GM20431 (cell line): Measurements from ENCODE around the gene LINGO4.

Source experiments
- in situ Hi-C: fragments of 300-500 bp; cut with MseI, MboI; formaldehyde crosslinking; loops from one replicate; pipeline ENCODE4 v1.15.0; 2020; ENCODE audit warnings: low sequenced_read_pairs; ENCODE audit not compliant: unreplicated experiment

LINGO4 gene

DNA sequence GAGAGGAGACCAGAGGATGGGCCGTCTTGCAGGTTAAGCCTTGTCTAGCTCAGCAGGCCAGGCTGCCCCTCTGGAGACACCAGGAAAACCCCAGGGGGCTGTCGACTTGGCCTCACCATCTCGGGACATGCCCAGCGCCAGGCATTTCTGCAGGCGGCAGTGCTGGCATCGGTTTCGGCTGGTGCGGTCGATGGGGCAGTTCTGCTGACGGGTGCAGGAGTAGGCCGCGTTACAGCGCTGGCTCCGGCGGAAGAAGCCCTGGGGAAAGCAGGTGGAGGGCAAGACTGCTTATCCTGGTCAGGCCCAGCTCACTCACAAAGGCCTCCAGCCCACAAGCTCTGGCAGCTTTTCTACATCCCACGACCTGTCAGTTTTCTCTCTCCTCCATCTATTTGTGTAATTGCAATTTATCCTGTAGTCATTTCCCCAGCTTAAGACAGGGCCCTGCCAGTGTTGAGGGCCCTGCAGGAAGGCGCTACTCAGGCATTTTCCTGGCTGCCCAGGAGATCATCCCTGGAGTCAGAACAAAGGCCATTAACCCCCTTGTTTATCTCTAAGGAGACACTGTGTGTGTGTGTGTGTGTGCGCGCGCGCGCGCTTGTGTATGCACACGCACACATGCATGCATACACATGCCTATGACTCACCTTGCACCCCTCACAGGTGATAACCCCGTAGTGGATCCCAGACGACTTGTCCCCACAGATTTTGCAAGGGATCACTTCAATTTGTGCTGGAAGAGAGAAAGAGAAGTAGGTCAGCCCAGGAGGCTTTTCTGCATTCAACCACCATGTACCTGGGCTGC lies 11.5 kb upstream of the LINGO4 start:
- in situ Hi-C loops = no loop called here

DNA sequence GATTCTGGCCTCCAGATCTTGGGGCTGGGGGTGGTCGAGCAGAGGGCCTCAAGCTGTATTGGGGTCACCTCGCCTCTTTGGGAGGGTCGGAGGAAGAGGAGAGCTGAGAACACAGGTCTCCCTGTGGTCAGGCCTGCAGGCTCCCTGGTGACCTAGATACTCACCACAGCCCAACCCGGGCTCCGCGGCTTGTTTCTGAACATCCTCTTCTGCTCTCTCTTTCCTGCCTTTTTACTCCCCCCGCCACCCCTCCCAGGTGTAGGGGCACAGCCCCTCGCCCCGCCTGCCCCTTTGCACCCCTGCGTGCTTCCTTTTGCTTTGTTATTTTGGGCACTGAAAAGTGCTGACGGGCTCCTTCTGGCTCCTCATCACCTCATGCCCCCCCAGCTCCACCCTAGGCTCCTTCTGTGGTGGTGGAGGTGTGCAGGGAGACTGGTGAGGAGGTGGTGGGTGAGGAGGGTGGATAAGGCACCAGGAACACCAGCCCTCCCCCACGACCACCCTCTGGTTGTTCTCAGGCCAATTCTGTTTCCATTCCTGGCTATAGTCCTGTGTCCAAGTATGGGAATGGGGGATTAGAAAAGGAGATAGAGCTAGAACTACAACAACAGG lies 10.6 kb upstream of the LINGO4 start:
- in situ Hi-C loops = no loop called here

DNA sequence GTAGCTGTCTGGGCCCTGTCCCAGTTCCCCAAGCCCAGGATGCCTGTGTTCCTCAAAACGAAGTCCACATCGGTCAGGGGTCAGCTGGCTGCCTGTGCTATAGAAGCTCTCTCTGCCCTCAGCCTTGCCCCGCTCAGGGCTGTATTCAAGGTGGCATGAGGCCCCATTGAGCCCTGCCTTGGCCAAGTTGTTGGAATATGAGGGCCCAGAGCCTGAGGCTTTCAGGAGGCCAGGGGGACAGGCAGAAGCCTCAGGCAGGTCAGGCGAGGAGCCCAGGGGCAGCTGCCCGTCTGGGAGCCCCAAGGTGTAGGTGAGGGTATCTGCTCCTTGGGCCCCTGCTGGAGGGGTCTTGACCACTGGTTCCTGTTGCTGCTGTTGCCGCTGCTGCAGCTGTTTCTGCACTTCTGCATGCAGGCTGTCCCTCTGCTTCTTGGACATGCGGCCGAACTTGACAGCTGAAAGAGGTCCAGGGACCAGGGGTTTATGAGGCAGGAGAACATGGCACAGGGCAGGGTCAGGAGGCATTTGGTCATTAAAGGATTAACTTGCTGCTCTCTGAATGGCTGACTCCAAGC lies 9.8 kb upstream of the LINGO4 start:
- in situ Hi-C loops = no loop called here

DNA sequence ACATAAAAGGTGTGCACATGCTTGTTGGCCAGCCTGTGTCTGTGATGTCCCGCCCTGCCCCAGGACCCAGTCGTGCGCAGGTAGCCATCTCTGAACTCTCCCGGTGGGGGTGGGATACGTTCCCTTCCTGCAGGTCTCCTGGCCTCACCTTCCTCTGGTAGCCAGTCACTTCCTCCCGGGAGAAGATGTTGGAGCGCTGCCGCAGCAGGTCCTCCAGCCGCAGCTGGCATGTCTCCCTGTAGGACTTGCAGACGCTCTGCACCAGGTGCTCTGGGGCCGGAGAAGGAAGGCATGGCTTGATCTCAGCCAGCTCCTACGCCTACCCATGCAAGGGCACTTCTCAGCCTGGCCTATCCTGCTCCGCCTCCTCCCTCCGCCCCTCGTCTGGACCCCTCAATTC lies 9.2 kb upstream of the LINGO4 start:
- in situ Hi-C loops = no loop called here

DNA sequence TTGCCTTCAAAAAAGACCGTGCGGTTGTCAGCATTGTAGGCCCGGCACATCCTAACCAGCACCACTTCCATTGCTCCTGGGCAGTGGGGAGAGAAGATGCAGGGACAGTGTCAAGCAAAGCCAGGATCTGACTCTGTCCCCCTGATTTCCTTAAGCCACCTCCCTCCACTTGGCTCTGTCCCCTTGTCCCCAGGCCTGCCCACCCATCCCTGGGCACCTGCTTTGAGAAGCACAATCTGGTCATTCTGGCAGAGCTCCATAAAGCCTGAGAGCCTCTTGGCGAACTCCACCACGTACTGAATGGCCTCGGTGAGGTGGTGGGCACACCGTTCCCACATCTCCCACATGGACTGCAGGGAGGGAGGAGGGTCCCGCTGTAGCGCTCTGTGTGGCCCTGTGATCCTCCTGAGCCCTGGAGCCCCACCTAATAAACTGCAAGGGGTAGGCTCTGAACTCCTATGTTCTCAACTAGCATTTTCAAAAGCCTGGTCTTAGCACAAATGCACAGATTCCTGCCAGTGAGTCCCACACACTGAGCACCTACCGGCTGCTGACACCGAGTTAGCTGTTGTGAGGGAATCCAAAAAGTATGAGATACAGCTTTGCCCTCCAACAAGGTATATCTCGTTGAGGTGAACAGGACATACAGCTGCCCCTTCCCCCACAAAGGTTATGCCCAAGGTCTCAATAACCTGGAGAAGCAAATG lies 8.2 kb upstream of the LINGO4 start:
- in situ Hi-C loops = no loop called here

DNA sequence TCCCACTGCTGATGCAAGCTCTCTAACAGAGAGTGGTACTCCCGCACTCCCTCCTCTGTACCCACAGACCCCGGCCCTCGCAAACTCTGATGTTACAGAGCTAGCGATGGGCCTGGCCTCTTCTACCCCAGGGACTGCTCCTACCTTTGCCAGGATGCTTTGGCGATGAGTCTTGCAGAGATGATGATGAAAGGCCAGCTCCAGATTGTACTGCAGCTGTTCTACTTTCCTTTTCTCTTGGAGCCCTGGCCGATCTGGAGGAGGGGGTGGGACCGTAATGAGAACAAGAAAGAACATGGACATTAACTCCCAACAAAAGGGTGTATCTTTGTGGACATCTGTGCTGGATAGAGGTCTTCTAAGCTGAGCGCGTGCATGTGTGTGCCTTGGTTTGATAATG lies 6.0 kb upstream of the LINGO4 start:
- in situ Hi-C loops = no loop called here

DNA sequence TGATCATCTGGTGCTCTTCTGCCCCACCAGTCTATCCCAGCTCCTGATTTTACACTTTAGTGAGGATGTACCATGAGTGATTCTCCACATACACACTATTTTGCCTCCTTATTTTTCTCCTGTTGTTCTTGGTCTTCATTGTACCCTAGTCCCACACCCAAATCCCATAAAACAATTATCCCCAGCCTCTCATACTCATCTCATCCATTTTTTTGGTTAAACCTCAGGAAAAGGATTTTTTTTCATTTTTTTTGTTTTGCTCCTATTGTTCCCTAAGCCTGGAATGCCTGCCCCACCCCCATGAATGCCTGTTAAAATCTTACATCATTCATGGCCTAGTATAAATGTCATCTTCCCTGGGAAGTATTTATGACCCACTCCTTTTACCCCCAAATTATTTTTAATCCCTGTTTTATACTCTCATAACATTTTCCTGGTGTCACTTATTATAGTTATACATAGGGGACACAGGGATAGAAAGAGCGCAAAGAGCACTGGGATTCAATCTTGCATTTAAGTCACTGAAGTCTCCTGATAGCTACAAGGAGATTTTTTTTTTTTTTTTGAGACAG lies 4.9 kb upstream of the LINGO4 start:
- in situ Hi-C loops = no loop called here

DNA sequence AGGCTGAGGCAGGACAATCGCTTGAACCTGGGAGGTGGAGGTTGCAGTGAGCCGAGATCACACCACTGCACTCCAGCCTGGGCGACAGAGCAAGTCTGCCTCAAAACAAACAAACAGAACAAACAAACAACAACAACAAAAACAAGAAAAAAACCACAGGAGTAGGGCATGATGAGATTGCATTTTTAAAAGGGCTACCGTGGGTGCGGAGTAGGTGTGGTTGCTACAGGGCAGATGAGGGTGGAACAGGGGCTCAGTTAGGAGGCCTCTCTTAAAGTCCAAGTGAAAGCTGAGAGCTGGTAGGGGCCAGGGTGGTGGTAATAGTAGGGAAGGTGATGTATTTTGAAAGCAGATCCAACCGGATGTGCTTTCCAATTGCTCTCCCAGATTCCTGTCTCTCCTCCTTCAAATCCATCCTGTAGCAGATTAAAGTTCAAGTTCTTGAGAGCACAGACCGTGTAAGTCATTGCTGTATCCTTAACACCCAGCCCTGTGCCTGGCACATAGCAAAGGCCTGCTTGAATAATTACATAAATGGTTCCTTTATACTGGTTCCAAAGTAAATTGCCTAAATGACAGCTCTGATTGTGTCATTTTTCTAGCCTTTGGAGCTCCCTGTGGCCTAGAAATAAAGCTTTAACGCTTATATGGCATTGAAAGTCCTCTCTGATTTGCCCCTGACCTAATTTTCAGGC lies 4.2 kb upstream of the LINGO4 start:
- in situ Hi-C loops = no loop called here

DNA sequence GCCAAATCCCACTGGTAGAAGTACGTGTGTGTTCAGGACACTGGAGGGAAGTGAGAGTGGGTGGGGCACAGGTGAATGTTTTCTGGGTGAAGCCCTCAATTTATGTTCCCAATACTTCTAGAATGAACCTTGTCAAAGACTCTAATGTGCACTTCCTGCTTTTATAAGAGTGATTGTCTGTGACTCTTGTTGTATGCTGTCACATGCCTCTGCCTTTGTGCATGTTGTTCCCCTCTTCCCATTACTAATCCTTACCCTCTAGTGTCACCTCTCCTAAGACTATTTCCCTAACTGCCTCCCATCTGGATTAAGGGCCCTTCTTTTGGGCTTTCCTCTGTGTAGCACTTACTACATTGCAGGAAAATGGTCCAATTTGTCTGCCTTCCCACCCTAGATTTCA lies 2.5 kb upstream of the LINGO4 start:
- in situ Hi-C loops = no loop called here

DNA sequence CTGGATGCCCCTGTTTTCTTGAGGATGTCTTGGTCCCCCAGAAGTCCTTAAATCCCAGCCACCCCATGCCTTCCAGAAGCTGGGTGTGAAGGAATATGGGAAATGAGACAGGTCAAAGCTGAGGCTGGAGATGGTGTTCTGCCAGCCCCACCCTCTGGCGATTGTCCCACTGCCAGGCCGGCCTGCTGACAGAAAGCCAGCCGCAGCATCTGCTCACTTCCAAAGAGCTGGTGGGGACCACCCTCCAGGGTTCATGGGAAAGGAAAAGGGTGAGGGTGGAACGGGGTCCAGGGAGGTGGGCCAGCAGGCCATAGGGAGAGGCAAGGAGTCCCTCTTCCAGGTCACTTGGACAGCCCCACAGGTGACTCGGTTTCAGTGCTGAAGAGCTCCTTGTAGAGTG lies 1.9 kb upstream of the LINGO4 start:
- in situ Hi-C loops = no loop called here

DNA sequence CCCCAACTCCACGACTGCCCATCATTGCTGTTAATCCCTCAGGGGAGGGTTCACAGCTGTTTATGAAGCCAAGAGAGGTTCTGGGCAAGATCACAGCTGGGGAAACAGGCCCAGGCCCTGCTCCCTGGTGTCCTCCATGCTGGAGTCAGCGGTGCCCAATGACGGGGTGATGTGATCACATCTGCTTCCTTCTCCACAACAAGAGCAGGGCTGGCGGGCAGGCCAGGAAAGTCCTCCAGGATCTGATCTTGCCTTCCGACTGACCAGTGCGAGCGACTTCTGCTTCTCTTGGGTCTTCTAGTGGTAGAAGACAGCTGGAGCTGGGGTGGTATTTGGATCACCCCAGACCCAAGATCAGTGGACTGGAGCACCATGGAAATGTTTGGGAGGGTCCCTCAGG lies 951 bp upstream of the LINGO4 start:
- in situ Hi-C loops = no loop called here

DNA sequence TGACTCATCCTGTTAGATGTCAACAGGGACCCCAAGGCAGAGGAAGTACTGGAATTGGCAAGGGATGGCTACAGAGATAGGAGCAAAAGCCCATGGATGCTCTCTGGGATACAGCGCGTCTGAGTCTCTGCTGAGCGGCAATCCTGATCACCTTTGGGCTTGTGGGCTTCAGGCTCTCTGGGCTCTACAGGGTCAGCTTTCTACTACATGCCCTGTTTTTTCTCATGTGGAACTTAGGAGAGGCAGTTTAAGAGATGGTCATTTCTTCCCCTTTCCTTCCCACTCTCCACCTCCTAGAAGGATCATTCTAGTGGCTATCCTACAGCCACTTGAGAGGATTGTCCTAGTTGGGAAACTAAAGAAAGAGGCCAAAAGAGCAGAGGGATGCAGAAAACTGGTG lies 1.3 kb downstream of the LINGO4 start:
- in situ Hi-C loops = no loop called here

DNA sequence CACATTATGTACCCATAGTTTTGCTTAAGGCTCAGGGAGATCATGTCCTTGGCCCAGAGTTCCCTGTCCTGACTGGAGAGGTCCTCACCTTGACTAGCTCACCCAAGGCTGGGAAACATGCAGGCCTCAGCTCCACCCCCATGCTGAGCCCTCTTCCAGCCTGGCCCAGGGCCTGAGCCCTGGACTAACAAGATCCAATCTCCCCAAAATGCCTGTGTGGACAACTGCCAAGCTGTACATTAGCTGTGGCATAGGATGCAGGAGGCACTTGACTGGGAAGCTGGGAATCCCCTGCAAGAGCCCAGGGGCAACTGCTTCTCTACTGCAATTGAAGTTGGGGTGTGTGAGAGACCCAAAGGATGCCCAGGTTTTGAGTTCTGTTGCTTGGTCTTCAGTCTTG lies 2.1 kb downstream of the LINGO4 start:
- in situ Hi-C loops = no loop called here

DNA sequence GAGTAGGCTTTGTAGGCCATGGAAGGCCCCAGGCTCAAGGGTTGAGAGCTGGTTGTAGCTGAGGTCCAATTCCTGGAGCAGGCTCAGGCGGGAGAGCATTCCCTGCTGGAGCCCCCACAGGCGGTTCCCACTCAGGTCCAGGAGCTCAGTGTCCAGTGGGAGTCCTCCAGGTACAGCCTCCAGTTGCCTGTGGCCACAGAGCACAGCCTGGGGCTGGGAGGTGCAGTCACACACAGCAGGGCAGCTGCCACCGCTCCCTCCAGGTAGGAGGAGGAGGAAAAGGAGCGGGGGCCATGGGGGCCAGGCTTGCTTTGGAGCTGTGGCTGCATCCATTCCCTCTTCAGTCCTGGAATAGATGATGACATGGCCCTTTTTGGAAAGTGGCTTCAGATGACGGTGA lies 2.8 kb downstream of the LINGO4 start:
- in situ Hi-C loops = no loop called here

DNA sequence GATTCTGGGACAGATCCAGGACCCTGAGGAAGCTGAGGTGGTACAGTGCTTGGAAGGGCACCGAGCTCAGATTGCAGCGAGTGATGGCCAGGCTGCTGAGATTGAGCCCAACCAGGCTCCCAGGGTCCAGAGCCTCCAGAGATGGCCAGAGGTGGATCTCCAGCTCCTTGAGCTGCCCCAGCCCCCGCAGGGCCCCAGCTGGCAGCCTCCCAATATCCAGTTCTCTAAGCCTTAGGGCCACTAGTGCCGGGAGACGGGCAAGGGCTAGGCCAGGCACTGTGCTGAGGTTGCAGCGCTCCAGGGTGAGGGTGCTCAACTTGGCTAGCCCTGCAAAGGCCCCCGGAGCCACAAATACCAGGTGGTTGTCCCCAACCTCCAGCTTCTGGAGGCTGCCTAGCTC lies 3.4 kb downstream of the LINGO4 start:
- in situ Hi-C loops = no loop called here

DNA sequence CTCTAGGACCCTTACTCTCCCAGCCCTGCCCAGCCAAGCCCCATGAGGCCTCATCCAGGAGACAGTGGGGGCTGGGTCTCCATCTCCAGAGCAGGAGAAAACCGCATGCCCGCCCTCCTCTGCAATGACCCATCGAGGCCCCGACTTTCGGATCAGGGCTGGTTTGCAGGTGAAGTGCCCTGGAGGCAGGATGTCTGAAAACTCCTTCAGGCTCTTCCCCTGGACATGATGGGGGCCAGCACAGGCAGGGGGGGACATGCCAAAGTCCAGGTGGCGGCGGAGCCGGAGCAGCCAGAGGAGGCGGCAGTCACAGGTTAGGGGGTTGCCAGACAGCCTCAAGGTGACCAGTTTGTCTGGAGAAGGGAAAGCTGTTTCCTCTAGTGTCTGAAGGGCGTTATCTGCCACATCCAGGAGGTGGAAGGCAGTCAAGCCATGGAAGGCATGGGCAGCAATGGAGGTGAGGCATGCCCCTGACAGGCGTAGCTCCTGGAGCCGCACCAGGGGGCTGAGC lies 3.9 kb downstream of the LINGO4 start:
- in situ Hi-C loops = no loop called here

DNA sequence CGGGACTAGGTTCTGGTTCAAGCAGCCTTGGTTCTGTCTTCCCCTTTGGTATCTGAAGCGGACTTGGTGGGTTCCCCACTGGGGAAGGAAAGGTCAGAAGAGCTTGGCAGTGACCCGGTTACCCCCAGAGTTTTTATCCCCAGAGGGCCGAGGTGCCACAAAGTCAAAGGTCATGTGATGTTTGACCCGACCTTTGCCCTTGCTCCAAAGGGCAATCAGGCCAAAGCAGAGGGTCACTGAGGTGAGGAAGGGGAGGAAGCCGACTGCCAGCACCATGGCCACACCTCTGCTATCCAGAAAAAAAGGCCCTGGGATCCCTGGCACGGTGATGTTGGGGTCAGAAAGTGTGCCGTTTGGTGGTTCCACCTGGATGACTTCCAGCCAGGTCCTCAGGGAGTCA lies 4.4 kb downstream of the LINGO4 start:
- in situ Hi-C loops = no loop called here

DNA sequence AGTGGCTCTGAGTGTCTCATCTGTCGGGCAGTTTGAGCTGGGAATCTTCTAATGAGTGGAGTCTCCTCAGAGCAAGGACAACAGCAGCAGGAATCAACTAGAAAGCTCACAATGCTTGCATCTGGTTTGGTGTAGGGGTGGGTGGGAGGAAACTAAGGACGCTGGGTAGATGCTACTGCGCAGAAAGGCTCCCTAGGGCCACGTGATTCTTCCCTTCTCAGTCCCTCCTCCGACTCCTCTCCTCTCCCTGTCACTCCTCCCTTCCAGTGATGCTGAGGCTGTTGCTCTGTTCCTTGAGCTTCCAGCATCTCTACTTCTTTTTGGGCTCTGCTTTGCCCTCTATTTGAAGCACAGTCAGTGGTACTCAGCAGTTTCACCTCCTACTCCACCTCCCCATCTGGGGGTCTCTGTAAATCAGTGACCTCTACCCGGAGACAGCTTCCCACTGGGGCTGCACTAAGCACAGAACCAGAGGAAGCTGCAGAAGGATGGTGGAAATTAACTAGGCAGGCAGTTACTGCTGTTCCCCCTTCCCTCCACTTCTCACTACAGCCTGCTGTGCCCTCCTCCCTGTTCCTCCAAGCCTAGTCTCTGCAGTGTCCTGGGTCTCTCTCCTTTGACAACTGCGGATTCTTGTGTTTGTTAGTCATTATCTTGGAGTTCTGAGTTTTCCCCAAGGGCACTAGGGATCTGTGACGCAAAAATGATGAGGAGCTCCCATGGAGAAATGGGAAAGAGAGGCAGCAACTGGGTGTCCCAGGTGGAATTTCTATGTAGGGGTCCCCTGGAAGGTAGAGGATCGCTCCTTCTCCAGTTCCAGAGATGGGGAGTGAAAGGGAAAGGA lies 5.8 kb downstream of the LINGO4 start:
- in situ Hi-C loops = no loop called here

DNA sequence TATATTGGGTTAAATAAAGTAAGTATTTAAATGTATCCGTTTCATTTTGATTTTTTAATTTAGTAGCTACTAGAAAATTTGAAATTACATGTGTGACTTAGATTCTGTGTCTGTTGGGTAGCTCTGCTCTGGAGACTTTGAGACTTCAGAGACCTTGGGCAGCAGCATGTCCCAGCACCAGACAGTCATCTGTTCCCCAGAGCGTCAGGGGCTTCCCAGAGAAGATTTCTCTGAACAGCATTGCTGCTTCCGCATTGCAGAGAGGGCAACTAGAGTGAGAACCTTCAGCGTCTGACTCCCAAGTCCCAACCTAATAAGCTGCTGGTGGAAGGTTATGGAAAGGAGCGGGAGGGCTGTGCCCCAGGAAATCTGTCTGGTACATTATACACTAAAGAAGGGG lies 6.6 kb downstream of the LINGO4 start:
- in situ Hi-C loops = no loop called here
